ENCODE results near the gene FHAD1.

GRCh38 chr1:15399710-15400109 is 152.7 kb downstream of the FHAD1 start:
- TF ChIP-seq CTCF (IDR thresholded peaks at IDR 0.05) (no peak), POLR2A (IDR thresholded peaks at IDR 0.05) (no peak)
